Right atrium auricular region (tissue), 2 donors: Measurements from ENCODE around the gene LDB3. TPM values are rescaled to one million over a fixed set of nuclear protein-coding genes. Genes with fewer than 3 reads are reported as not detected.

ENCODE experiments used
- DNase-seq: peaks from one replicate; pipeline ENCODE4 v3.0.0-alpha.2; 2019; ENCODE audit warnings: low spot score
- H3K27ac ChIP-seq, 2 donors: fragments of 200-600 bp; sonication (generic); 1 replicate in 1 of 2; 2 replicates in 1 of 2; pipeline ENCODE4 v1.5.1; 2016 to 2019
- H3K27me3 ChIP-seq, 2 donors: fragments of 200-600 bp; sonication (generic); one replicate each; pipeline versions ENCODE4 v1.5.1 to v1.6.0; 2017 to 2019
- H3K36me3 ChIP-seq: fragments of 200-600 bp; sonication (generic); one replicate; pipeline ENCODE4 v1.5.1; 2016
- H3K4me1 ChIP-seq, 2 donors: fragments of 200-600 bp; sonication (generic); one replicate each; pipeline versions ENCODE4 v1.5.1 to v1.6.0; 2017 to 2019
- H3K4me3 ChIP-seq, 2 donors: fragments of 200-600 bp; sonication (generic); 1 replicate in 1 of 2; 2 replicates in 1 of 2; pipeline ENCODE4 v1.5.1; 2017 to 2019; ENCODE audit warnings: mild to moderate bottlenecking in 1 of 2, moderate library complexity in 1 of 2
- H3K9me3 ChIP-seq, 2 donors: fragments of 200-600 bp; sonication (generic); one replicate each; pipeline ENCODE4 v1.5.1; 2019
- total RNA-seq, 2 donors: library from RNA; depleted of rRNA; stranded (reverse); fragments of >200 nt; gene quantifications; one replicate each; pipeline ENCODE4 v1.1.0, GENCODE V29; 2016
- TF ChIP-seq, protein P1 (sequence below), 2 donors: fragments of 200-600 bp; sonication (generic); IDR thresholded peaks; one replicate each; pipeline ENCODE4 v1.5.1; 2019; ENCODE audit warnings: antibody characterized with exemption in 2 of 2

The LDB3 gene
- total RNA-seq, 2 donors from 2014 or later, result 448 to 908 TPM

- TF ChIP-seq, protein P1, sequence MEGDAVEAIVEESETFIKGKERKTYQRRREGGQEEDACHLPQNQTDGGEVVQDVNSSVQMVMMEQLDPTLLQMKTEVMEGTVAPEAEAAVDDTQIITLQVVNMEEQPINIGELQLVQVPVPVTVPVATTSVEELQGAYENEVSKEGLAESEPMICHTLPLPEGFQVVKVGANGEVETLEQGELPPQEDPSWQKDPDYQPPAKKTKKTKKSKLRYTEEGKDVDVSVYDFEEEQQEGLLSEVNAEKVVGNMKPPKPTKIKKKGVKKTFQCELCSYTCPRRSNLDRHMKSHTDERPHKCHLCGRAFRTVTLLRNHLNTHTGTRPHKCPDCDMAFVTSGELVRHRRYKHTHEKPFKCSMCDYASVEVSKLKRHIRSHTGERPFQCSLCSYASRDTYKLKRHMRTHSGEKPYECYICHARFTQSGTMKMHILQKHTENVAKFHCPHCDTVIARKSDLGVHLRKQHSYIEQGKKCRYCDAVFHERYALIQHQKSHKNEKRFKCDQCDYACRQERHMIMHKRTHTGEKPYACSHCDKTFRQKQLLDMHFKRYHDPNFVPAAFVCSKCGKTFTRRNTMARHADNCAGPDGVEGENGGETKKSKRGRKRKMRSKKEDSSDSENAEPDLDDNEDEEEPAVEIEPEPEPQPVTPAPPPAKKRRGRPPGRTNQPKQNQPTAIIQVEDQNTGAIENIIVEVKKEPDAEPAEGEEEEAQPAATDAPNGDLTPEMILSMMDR (IDR thresholded peaks at IDR 0.05), result no peak
- Histone ChIP-seq H3K27me3 (no peaks in the 10 kb centered on the region), H3K36me3 (no peaks in the 10 kb centered on the region), H3K4me1 (peaks cover 0 to 52% of the 10 kb centered on the region in 2 donors), H3K4me3 (peak overlapping the region; percentile 62 to 70), H3K9me3 (no peaks in the 10 kb centered on the region), H3K27ac (peak overlapping the region; percentile 95 to 100)
- no peak for DNase-seq
Observed at GRCh38 chr10:86757113-86757972, 89.0 kb downstream of the LDB3 start.

DNA sequence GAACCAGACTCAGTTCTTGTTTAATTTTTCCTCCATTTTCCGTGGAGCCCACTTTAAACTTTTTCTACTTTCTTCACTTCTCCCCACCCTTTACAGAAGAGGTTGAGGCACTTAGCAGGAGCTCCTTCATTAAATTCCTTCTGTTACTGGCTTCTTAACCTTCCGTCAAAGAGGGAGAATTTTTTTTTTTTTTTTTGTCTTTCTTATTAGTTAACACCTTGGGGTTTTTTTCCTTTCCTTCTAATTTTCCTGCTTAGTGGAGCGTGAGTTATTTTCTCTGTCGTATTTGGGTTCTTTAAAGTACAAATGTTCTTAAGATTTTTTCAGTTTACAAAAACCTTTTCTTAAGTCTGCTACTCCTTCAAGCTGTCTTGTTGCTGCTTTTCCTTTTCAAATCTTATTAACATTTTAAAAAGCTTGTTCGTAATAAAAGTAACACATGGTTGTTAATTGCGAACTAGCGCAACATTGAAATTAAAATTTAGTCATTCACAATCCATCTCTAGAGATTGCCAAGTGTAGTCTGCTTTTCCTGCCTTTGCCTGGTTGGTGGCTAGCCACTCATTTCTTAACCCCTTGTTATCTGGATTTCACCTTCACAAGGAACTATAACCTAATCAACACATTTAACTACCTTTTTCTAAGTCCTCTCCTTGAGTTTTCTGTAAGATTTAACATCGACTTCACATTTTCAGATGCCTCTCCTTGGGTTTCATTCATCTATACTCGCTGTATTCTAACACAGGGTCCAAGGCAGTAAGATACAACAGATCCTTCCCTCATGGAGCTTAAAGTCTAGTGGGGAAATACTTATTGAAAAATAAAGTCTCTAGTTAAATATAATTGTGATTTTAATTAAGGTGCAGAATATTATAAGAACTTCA lies 90.1 kb downstream of the LDB3 start:
- peak overlapping the region; percentile 95 to 100 for H3K27ac ChIP-seq
- H3K9me3 ChIP-seq, result no peaks in the 10 kb centered on the region
- no peaks in the 10 kb centered on the region for H3K27me3 ChIP-seq
- no peak for DNase-seq
- TF ChIP-seq, protein P1 (IDR thresholded peaks at IDR 0.05), result no peak
- H3K4me3 ChIP-seq, result peak overlapping the region; percentile 62 to 70
- no peaks in the 10 kb centered on the region for H3K36me3 ChIP-seq
- H3K4me1 ChIP-seq, result peaks cover 0 to 49% of the 10 kb centered on the region in 2 donors

- H3K27ac ChIP-seq, result peak overlapping the region; percentile 95 to 100
- H3K36me3 ChIP-seq, result no peaks in the 10 kb centered on the region
- no peak for DNase-seq
- H3K4me1 ChIP-seq, result peaks cover 0 to 42% of the 10 kb centered on the region in 2 donors
- no peaks in the 10 kb centered on the region for H3K27me3 ChIP-seq
- TF ChIP-seq, protein P1 (IDR thresholded peaks at IDR 0.05), result no peak
- peak overlapping the region; percentile 62 to 70 for H3K4me3 ChIP-seq
- no peaks in the 10 kb centered on the region for H3K9me3 ChIP-seq
Observed at GRCh38 chr10:86759073-86759672, 90.9 kb downstream of the LDB3 start.

GRCh38 chr10:86763404-86763803 lies 95.1 kb downstream of the LDB3 start:
- Histone ChIP-seq H3K27me3 (no peaks in the 10 kb centered on the region), H3K4me1 (peaks cover 0 to 42% of the 10 kb centered on the region in 2 donors), H3K27ac (no peak overlapping the region), H3K9me3 (no peaks in the 10 kb centered on the region), H3K4me3 (no peak overlapping the region), H3K36me3 (no peaks in the 10 kb centered on the region)
- DNase-seq, result no peak
- TF ChIP-seq, protein P1 (IDR thresholded peaks at IDR 0.05), result no peak

DNA sequence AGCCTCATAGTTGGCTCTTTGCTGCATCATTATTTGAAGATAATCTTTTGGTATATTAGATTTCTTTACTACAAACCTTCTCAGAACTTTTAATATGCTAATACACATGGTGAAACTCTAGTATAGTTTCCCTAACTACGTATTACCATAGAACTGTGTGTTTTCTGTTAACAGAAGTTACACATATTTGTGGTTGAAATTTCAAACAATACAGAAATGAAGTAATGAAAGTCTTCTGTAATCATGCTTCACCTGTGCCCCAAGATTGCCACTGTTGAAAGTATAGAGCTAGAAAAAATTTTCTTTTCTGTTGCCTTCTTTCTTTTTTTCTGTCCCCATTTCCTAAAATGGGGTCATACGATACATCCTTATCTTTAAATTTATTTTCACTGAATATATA lies 97.2 kb downstream of the LDB3 start:
- H3K9me3 ChIP-seq, result no peaks in the 10 kb centered on the region
- TF ChIP-seq, protein P1 (IDR thresholded peaks at IDR 0.05), result no peak
- DNase-seq, result no peak
- no peaks in the 10 kb centered on the region for H3K36me3 ChIP-seq
- peaks cover 0 to 38% of the 10 kb centered on the region in 2 donors for H3K4me1 ChIP-seq
- no peak overlapping the region for H3K4me3 ChIP-seq
- no peaks in the 10 kb centered on the region for H3K27me3 ChIP-seq
- no peak overlapping the region for H3K27ac ChIP-seq
